NT2/D1 (cell line): ENCODE measurements around the gene NCCRP1.

Source experiments
- YY1 ChIP-seq: IDR thresholded peaks from 2 replicates; pipeline ENCODE4 v1.6.1; 2011; ENCODE audit not compliant: insufficient read length, insufficient read depth
- ZNF274 ChIP-seq: IDR thresholded peaks from 2 replicates; pipeline ENCODE4 v1.6.1; 2011; ENCODE audit warnings: mild to moderate bottlenecking, low read depth, low read length

GRCh38 chr19:39156326-39157230 lies 40.2 kb upstream of the NCCRP1 start:
- TF ChIP-seq YY1, result no peak
- no peak for TF ChIP-seq ZNF274
